ENCODE data around the gene PLEKHG5.

DNA sequence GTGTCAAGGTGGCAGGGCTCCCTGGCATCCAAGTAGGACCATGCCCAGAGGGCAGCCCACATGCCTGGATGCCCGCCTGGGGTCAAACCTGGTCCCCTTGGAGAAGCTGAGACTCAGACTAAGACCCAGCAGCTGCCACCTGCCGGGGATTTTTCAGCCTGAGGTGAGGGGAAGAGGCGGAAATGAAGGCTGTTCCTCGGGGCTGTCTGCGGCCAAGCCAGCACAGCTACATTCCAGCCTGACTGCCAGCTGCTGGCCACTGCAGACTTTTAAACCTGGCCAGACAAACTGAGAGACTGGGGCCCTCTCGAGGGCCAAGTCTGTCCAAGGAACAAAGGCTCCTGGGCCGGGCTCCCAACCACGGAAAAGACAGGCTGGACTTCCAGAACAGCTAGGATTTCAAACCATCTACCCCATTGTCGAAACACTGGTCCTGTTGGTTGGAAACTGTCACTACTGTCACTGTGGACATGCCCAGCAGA is 21.9 kb upstream of the PLEKHG5 start:
- no peak for TF ChIP-seq CTCF (conservative IDR thresholded peaks at IDR 0.05)
- TF ChIP-seq ZFX (IDR thresholded peaks at IDR 0.05): no peak
